ENCODE data around the gene IL18RAP. TPM values are rescaled to one million over a fixed set of nuclear protein-coding genes. Genes with fewer than 3 reads are reported as not detected.

The IL18RAP gene
- total and polyA plus RNA-seq, 2 donors (not counting 1 experiment from before 2014, with no cell fraction given) = 0.22 to 1.4 TPM

DNA sequence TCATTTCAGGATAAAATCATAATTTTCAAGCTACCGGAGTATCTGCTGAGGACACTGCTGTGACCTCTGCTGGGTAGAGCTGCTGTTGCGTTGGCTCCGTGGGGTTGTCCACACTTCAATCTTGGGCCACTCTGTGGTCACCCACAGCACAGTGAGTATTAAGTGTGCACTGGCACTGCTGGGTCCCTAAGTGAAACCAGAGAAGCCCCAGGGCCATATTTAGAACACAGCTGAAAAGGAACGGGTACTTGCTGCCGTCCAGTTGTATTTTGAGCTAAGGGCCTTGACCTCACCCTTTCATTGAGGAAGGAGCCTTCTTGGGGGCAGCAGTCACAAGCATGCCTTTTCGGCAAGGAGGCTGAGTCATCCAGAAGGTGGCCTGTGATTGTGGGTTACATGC, 60.1 kb downstream of the IL18RAP start:
- POLR2A ChIA-PET = no interaction called here
- Histone ChIP-seq H3K36me3 (replicated peaks in 1 of 2; ENCODE audit: control extremely low read depth in 1 of 2, control insufficient read depth in 1 of 2, extremely low read depth in 1 of 2, insufficient read depth in 2 of 2, low read length in 1 of 2) (no peaks in the 10 kb centered on the region), H3K79me2 (ENCODE audit: control insufficient read depth, insufficient read depth, low read length) (no peaks in the 10 kb centered on the region), H3K4me3 (ENCODE audit: control extremely low read depth in 1 of 5, extremely low read depth in 1 of 5, insufficient read depth in 1 of 5, low read depth in 2 of 5, low read length in 4 of 5) (no peak overlapping the region), H3K27ac (ENCODE audit: low read length in 2 of 2) (no peak overlapping the region), H2AFZ (ENCODE audit: insufficient read depth, low read depth, low read length, poor library complexity, severe bottlenecking) (no peak overlapping the region), H3K27me3 (replicated peaks in 1 of 4; ENCODE audit: control extremely low read depth in 1 of 4, control insufficient read depth in 3 of 4, insufficient read depth in 4 of 4, low read length in 3 of 4) (peaks cover 0 to 11% (median 2%) of the 10 kb centered on the region in 4 experiments), H3K4me2 (replicated peaks; ENCODE audit: low read depth, low read length, poor library complexity, severe bottlenecking) (no peak overlapping the region), H3K9me3 (ENCODE audit: control extremely low read depth in 1 of 3, control insufficient read depth in 2 of 3, insufficient read depth in 1 of 3, low read length in 2 of 3) (peaks cover 0 to 9% (median 0%) of the 10 kb centered on the region in 3 donors), H4K20me1 (ENCODE audit: control insufficient read depth, insufficient read depth, low read length, poor library complexity, severe bottlenecking) (no peaks in the 10 kb centered on the region), H3K9ac (ENCODE audit: low read length) (no peak overlapping the region), H3K4me1 (ENCODE audit: control insufficient read depth in 2 of 2, insufficient read depth in 2 of 2, low read length in 2 of 2) (no peaks in the 10 kb centered on the region)
- TF ChIP-seq EZH2 (IDR thresholded peaks at IDR 0.05; ENCODE audit: borderline replicate concordance, insufficient read depth, low read depth, low read length, poor library complexity, severe bottlenecking) = no peak
- TF ChIP-seq, protein P1, sequence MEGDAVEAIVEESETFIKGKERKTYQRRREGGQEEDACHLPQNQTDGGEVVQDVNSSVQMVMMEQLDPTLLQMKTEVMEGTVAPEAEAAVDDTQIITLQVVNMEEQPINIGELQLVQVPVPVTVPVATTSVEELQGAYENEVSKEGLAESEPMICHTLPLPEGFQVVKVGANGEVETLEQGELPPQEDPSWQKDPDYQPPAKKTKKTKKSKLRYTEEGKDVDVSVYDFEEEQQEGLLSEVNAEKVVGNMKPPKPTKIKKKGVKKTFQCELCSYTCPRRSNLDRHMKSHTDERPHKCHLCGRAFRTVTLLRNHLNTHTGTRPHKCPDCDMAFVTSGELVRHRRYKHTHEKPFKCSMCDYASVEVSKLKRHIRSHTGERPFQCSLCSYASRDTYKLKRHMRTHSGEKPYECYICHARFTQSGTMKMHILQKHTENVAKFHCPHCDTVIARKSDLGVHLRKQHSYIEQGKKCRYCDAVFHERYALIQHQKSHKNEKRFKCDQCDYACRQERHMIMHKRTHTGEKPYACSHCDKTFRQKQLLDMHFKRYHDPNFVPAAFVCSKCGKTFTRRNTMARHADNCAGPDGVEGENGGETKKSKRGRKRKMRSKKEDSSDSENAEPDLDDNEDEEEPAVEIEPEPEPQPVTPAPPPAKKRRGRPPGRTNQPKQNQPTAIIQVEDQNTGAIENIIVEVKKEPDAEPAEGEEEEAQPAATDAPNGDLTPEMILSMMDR (IDR thresholded peaks at IDR 0.05) = no peak
- DNase-seq = no peak
- H3K9me3 Mint-ChIP-seq (ENCODE audit: insufficient read depth) = no peaks in the 10 kb centered on the region
- intact Hi-C loops (cut with micrococcal nuclease) = no loop called here
- 89% methylated on average over 6 of the region's 6 CpGs for WGBS (ENCODE audit: insufficient coverage)
- no peaks in the 10 kb centered on the region for H3K4me1 Mint-ChIP-seq
- ATAC-seq (ENCODE audit: low read depth) = no peak
- CTCF ChIA-PET = interaction anchor here (2.8 kb wide), 1 partner anchor 9 kb away, joined by 24 read pairs; the partner anchor contains the start of gene SLC9A4
- peaks cover 44% of the 10 kb centered on the region for H3K27me3 Mint-ChIP-seq
- no peak overlapping the region for H3K4me3 Mint-ChIP-seq
- H3K27ac Mint-ChIP-seq = no peak overlapping the region

DNA sequence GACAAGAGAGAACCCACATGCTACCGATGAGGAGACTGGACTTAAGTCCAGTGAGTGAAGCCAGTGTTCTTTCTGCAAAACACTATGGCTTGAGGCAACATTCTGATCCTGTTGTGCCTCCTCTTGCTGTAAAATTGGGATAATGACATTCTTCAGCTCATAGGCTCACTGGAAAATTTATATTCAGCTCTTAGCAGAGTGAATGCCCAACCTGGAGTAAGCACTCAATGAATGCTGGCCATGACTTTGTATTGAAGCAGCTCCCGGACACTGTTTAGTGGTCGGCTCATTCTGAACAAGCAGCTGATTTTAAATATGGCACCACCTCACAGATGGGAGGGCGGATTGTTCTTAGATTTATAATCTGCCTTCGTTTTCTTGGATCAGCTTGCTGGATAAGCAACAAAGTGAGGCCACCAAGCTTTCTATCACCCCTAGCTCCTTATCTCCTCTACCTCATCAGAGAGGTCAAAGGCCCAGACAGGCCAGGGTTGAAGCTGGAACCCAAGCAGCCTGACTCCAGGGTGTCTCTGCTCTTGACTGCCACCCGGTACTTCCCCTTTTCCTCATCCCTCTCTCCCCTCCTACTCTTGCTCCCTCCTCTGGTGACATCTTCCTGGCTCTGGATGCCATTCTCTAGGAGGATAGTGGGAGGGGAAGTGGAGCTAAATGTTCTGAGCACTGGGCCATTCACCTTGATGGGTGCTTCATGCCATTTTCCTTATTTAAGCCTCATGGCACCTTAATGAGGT, 61.5 kb downstream of the IL18RAP start:
- Histone ChIP-seq H3K4me3 (ENCODE audit: control extremely low read depth in 1 of 5, extremely low read depth in 1 of 5, insufficient read depth in 1 of 5, low read depth in 2 of 5, low read length in 4 of 5) (no peak overlapping the region), H3K4me2 (replicated peaks; ENCODE audit: low read depth, low read length, poor library complexity, severe bottlenecking) (no peak overlapping the region), H3K79me2 (ENCODE audit: control insufficient read depth, insufficient read depth, low read length) (no peaks in the 10 kb centered on the region), H3K9me3 (ENCODE audit: control extremely low read depth in 1 of 3, control insufficient read depth in 2 of 3, insufficient read depth in 1 of 3, low read length in 2 of 3) (no peaks in the 10 kb centered on the region), H3K27ac (ENCODE audit: low read length in 2 of 2) (no peak overlapping the region), H2AFZ (ENCODE audit: insufficient read depth, low read depth, low read length, poor library complexity, severe bottlenecking) (no peak overlapping the region), H3K9ac (ENCODE audit: low read length) (no peak overlapping the region), H3K4me1 (ENCODE audit: control insufficient read depth in 2 of 2, insufficient read depth in 2 of 2, low read length in 2 of 2) (no peaks in the 10 kb centered on the region), H3K36me3 (replicated peaks in 1 of 2; ENCODE audit: control extremely low read depth in 1 of 2, control insufficient read depth in 1 of 2, extremely low read depth in 1 of 2, insufficient read depth in 2 of 2, low read length in 1 of 2) (no peaks in the 10 kb centered on the region), H4K20me1 (ENCODE audit: control insufficient read depth, insufficient read depth, low read length, poor library complexity, severe bottlenecking) (no peaks in the 10 kb centered on the region), H3K27me3 (replicated peaks in 1 of 4; ENCODE audit: control extremely low read depth in 1 of 4, control insufficient read depth in 3 of 4, insufficient read depth in 4 of 4, low read length in 3 of 4) (peaks cover 0 to 16% (median 2%) of the 10 kb centered on the region in 4 experiments)
- POLR2A ChIA-PET = no interaction called here
- WGBS (ENCODE audit: insufficient coverage) = 100% methylated on average over 4 of the region's 6 CpGs
- peaks cover under 1% of the 10 kb centered on the region for H3K4me1 Mint-ChIP-seq
- no peak overlapping the region for H3K27ac Mint-ChIP-seq
- no peak for DNase-seq
- TF ChIP-seq, protein P1 (IDR thresholded peaks at IDR 0.05) = no peak
- no peaks in the 10 kb centered on the region for H3K9me3 Mint-ChIP-seq (ENCODE audit: insufficient read depth)
- peaks cover 47% of the 10 kb centered on the region for H3K27me3 Mint-ChIP-seq
- intact Hi-C loops (cut with micrococcal nuclease) = no loop called here
- H3K4me3 Mint-ChIP-seq = no peak overlapping the region
- ATAC-seq (ENCODE audit: low read depth) = no peak
- CTCF ChIA-PET = interaction anchor here (2.8 kb wide), 1 partner anchor 11 kb away, joined by 24 read pairs; the partner anchor contains the start of gene SLC9A4

All from B cell (primary cell).